ENCODE measurements around the gene FLNB. TPM values are rescaled to one million over a fixed set of nuclear protein-coding genes. Genes with fewer than 3 reads are reported as not detected.
A peak's percentile ranks its signal among the peaks of the same experiment; 100 is the strongest.

FLNB gene
- total and polyA plus RNA-seq, 2 of the 13 experiments (the other 11 are each of a cell fraction or from before 2014, with no cell fraction given) = 106 to 130 TPM

DNA sequence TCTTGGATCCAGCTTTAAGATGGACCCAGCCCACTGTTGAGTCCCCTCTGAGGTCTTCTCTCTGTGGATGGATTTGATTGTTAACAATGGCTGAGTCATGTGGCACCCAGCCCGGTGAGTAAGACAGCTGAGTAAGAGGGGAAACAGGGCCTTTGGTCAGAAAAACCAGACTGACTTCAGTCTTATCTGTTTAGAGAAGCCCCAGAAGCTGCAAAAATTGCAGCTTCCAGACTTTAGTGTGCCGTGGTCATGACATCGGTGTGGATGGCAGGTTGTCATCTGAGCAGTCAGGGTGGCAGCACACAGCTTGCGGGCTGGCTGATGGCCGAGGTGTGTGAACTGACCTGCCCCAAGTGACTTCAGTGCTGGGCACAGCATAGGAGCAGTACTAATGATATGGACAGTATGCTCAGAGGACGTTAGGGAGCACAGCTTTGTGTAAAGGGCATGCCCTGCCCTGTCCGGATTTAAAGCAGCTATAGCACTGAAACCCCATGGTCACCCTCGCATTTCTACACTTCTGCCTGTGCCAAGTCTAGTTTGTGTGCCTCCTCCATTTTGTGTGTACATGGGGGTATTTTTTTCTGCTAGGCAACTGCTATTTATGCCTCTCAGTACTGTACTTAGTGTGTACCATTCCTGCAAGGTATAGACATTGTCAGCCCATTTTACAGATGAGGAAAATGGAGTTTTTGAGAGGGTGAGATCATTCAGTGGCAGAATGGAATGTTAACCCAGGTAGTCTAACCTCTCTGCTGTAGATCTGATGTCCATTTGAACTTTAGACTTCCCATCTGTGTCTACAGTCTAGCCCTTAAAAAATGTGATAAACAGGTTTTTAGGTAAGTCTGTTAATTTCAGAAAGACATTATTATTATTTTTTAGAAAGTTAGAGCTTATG lies 44.4 kb downstream of the FLNB start (continued):
- no peak for TF ChIP-seq CREB3 (CRISPR knock-in tag; IDR thresholded peaks at IDR 0.05)
- no peak for TF ChIP-seq KDM6A (CRISPR knock-in tag; IDR thresholded peaks at IDR 0.05; ENCODE audit: low read depth)
- TF ChIP-seq, protein P1, sequence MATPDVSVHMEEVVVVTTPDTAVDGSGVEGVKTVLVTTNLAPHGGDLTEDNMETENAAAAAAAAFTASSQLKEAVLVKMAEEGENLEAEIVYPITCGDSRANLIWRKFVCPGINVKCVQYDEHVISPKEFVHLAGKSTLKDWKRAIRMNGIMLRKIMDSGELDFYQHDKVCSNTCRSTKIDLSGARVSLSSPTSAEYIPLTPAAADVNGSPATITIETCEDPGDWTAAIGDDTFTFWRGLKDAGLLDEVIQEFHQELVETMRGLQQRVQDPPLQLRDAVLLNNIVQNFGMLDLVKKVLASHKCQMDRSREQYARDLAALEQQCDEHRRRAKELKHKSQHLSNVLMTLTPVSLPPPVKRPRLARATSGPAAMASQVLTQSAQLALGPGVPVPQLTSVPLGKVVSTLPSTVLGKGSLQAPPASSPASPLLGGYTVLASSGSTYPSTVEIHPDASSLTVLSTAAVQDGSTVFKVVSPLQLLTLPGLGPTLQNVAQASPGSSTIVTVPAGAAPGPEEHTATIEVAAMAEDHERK (CRISPR knock-in tag; IDR thresholded peaks at IDR 0.05; ENCODE audit: low read depth) = no peak
- peak; percentile 60; the same call in 1 of the 2 replicates for TF ChIP-seq JUN (CRISPR knock-in tag; IDR thresholded peaks at IDR 0.05)
- TF ChIP-seq, protein P2, sequence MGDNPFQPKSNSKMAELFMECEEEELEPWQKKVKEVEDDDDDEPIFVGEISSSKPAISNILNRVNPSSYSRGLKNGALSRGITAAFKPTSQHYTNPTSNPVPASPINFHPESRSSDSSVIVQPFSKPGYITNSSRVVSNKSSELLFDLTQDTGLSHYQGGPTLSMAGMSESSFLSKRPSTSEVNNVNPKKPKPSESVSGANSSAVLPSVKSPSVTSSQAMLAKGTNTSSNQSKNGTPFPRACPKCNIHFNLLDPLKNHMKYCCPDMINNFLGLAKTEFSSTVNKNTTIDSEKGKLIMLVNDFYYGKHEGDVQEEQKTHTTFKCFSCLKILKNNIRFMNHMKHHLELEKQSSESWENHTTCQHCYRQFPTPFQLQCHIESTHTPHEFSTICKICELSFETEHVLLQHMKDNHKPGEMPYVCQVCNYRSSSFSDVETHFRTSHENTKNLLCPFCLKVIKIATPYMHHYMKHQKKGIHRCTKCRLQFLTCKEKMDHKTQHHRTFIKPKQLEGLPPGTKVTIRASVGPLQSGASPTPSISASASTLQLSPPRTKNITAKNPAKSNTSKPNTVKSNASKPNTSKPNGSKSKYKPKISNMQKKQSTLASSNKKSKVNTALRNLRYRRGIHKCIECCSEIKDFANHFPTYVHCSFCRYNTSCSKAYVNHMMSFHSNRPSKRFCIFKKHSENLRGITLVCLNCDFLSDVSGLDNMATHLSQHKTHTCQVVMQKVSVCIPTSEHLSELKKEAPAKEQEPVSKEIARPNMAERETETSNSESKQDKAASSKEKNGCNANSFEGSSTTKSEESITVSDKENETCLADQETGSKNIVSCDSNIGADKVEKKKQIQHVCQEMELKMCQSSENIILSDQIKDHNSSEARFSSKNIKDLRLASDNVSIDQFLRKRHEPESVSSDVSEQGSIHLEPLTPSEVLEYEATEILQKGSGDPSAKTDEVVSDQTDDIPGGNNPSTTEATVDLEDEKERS (CRISPR knock-in tag; IDR thresholded peaks at IDR 0.05) = no peak; the same call in 1 of the 2 replicates
- TF ChIP-seq ZNF564 (CRISPR knock-in tag; IDR thresholded peaks at IDR 0.05) = no peak
- TF ChIP-seq MLX (CRISPR knock-in tag; IDR thresholded peaks at IDR 0.05) = no peak
- no peak for TF ChIP-seq ZFYVE20 (CRISPR knock-in tag; IDR thresholded peaks at IDR 0.05; ENCODE audit: borderline replicate concordance, low read depth)
- no peak for TF ChIP-seq ZNF557 (CRISPR knock-in tag; IDR thresholded peaks at IDR 0.05)
- TF ChIP-seq ZNF746 (CRISPR knock-in tag; IDR thresholded peaks at IDR 0.05) = no peak
- TF ChIP-seq ZBTB1 (CRISPR knock-in tag; IDR thresholded peaks at IDR 0.05; ENCODE audit: borderline replicate concordance) = no peak
- 0 out of 2 replicates have a peak, but pooled peaks have one; percentile 20 for TF ChIP-seq ZNF670 (CRISPR knock-in tag; IDR thresholded peaks at IDR 0.05; ENCODE audit: borderline replicate concordance)
- no peak for TF ChIP-seq ERF (CRISPR knock-in tag; IDR thresholded peaks at IDR 0.05)
- no peak for TF ChIP-seq ZBTB49 (CRISPR knock-in tag; IDR thresholded peaks at IDR 0.05; ENCODE audit: borderline replicate concordance)
- no peak for TF ChIP-seq MED1 (CRISPR knock-in tag; IDR thresholded peaks at IDR 0.05)
